WTC11 (cell line): ENCODE results near the gene NID2. TPM values are rescaled to one million over a fixed set of nuclear protein-coding genes. Genes with fewer than 3 reads are reported as not detected.

ENCODE experiments used
- ATAC-seq: fragments of 200-7000 bp; cut with Tn5 transposase; 2 replicates; pipeline ENCODE4 v1.10.0; 2021; ENCODE audit warnings: mild to moderate bottlenecking, moderate library complexity
- CTCF ChIA-PET: fragments of 300-600 bp; sonication (Branson Sonifier 250); formaldehyde crosslinking; loops from one replicate; lab custom pipeline; 2021; ENCODE audit warnings: antibody characterized with exemption; lab: Charles Lee
- POLR2A ChIA-PET: fragments of 350-600 bp; sonication (Branson Sonifier 250); formaldehyde crosslinking; loops from one replicate; lab custom pipeline; 2021; ENCODE audit warnings: antibody characterized with exemption; lab: Charles Lee
- DNase-seq: peaks from one replicate; pipeline ENCODE4 v3.0.0; 2021; ENCODE audit warnings: low spot score
- H3K27ac Mint-ChIP-seq: 2 replicates; pipeline ENCODE4 v1.8.0; 2021; ENCODE audit warnings: mixed read lengths
- H3K27me3 Mint-ChIP-seq: 2 replicates; pipeline ENCODE4 v1.8.0; 2021; ENCODE audit warnings: low read depth, mild to moderate bottlenecking, moderate library complexity, mixed read lengths
- H3K36me3 Mint-ChIP-seq: 2 replicates; pipeline ENCODE4 v1.8.0; 2021; ENCODE audit warnings: mixed read lengths
- H3K4me1 Mint-ChIP-seq: 2 replicates; pipeline ENCODE4 v1.8.0; 2022; ENCODE audit warnings: mixed read lengths
- H3K4me3 Mint-ChIP-seq: 2 replicates; pipeline ENCODE4 v1.8.0; 2021; ENCODE audit warnings: mild to moderate bottlenecking, moderate library complexity, mixed read lengths
- H3K9me3 Mint-ChIP-seq: 2 replicates; pipeline ENCODE4 v1.8.0; 2021; ENCODE audit warnings: mixed read lengths
- ATF2 ChIP-seq: sonication (generic); formaldehyde crosslinking; IDR thresholded peaks from 2 replicates; pipeline ENCODE4 v1.8.1; 2022; ENCODE audit warnings: low read depth, missing genetic modification reagents, borderline replicate concordance
- CTCF ChIP-seq: fragments of 200-600 bp; IDR thresholded peaks from 2 replicates; pipeline ENCODE4 v1.8.0; 2022; ENCODE audit warnings: antibody characterized with exemption
- EMX1 ChIP-seq: fragments of 250-450 bp; sonication (Bioruptor Pico); IDR thresholded peaks from 2 replicates; pipeline ENCODE4 v1.8.0; 2021; ENCODE audit warnings: mild to moderate bottlenecking
- ETV6 ChIP-seq: sonication (generic); formaldehyde crosslinking; IDR thresholded peaks from 2 replicates; pipeline ENCODE4 v1.8.1; 2022; ENCODE audit warnings: mild to moderate bottlenecking, missing genetic modification reagents
- FOXP1 ChIP-seq: sonication (generic); formaldehyde crosslinking; IDR thresholded peaks from 2 replicates; pipeline ENCODE4 v1.8.0; 2022; ENCODE audit warnings: missing genetic modification reagents, mild to moderate bottlenecking, moderate library complexity, borderline replicate concordance
- JAZF1 ChIP-seq: fragments of 250-450 bp; sonication (Bioruptor Pico); IDR thresholded peaks from 2 replicates; pipeline ENCODE4 v1.9.0; 2021; ENCODE audit warnings: moderate library complexity, mild to moderate bottlenecking, inconsistent platforms
- MXD4 ChIP-seq: fragments of 250-450 bp; sonication (Bioruptor Pico); IDR thresholded peaks from 2 replicates; pipeline ENCODE4 v1.8.0; 2021; ENCODE audit warnings: mild to moderate bottlenecking, moderate library complexity, borderline replicate concordance
- NFATC4 ChIP-seq: fragments of 250-450 bp; sonication (Bioruptor Pico); IDR thresholded peaks from 2 replicates; pipeline ENCODE4 v1.9.0; 2021; ENCODE audit warnings: mild to moderate bottlenecking
- OVOL2 ChIP-seq: fragments of 250-450 bp; sonication (Bioruptor Pico); IDR thresholded peaks from 2 replicates; pipeline ENCODE4 v1.9.0; 2021; ENCODE audit warnings: mild to moderate bottlenecking, borderline replicate concordance
- total RNA-seq: library from RNA; stranded (reverse); gene quantifications from 3 replicates; pipeline ENCODE4 v1.2.3, GENCODE V29; 2021
- TF ChIP-seq, protein P1 (sequence below): sonication (generic); formaldehyde crosslinking; IDR thresholded peaks from 2 replicates; pipeline ENCODE4 v1.8.0; 2022; ENCODE audit warnings: missing genetic modification reagents
- TF ChIP-seq, protein P2 (sequence below): sonication (generic); formaldehyde crosslinking; IDR thresholded peaks from 2 replicates; pipeline ENCODE4 v1.8.1; 2022; ENCODE audit warnings: mild to moderate bottlenecking, moderate library complexity, missing genetic modification reagents
- TF ChIP-seq, protein P3 (sequence below): fragments of 250-450 bp; sonication (Bioruptor Pico); IDR thresholded peaks from 2 replicates; pipeline ENCODE4 v1.9.0; 2021; ENCODE audit warnings: mild to moderate bottlenecking

NID2 gene
- total RNA-seq, 1 experiment from 2014 or later, result 5.4 TPM

DNA sequence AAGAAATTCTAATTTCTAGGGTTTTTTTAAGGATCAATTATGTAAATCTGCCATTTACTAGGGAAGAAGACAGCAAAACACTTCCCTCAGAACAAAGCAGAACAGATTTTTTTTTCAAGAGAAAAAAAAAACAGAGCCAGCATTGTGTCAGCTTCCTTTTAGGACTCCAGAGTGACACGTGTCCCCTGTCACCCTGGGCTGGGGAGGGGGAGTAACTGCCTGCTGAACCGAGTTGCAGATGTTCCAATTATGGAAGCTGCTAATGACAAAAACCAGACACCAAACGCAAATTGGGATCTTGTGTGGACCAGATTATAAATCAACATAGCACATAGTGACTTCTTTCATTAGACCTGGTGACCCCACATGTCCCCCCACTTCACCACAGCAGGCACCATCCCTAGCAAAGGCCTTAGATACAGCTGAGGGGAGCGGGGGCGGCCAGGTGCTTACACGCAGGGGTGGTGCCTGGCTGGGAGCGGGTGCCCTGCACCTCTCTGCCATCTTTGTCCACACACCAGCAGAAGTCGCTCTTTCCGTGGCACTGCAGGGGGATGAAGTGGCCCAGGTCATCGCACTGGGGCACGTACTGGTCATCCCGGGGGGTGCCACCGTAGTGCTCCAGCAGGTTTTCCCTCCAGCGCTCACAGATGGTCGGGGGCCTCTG lies 54.1 kb downstream of the NID2 start (continued):
- TF ChIP-seq, protein P1, sequence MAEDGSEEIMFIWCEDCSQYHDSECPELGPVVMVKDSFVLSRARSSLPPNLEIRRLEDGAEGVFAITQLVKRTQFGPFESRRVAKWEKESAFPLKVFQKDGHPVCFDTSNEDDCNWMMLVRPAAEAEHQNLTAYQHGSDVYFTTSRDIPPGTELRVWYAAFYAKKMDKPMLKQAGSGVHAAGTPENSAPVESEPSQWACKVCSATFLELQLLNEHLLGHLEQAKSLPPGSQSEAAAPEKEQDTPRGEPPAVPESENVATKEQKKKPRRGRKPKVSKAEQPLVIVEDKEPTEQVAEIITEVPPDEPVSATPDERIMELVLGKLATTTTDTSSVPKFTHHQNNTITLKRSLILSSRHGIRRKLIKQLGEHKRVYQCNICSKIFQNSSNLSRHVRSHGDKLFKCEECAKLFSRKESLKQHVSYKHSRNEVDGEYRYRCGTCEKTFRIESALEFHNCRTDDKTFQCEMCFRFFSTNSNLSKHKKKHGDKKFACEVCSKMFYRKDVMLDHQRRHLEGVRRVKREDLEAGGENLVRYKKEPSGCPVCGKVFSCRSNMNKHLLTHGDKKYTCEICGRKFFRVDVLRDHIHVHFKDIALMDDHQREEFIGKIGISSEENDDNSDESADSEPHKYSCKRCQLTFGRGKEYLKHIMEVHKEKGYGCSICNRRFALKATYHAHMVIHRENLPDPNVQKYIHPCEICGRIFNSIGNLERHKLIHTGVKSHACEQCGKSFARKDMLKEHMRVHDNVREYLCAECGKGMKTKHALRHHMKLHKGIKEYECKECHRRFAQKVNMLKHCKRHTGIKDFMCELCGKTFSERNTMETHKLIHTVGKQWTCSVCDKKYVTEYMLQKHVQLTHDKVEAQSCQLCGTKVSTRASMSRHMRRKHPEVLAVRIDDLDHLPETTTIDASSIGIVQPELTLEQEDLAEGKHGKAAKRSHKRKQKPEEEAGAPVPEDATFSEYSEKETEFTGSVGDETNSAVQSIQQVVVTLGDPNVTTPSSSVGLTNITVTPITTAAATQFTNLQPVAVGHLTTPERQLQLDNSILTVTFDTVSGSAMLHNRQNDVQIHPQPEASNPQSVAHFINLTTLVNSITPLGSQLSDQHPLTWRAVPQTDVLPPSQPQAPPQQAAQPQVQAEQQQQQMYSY (CRISPR knock-in tag), result no peak
- TF ChIP-seq FOXP1 (no peak), ETV6 (CRISPR knock-in tag) (no peak), NFATC4 (CRISPR knock-in tag) (no peak), OVOL2 (no peak), ATF2 (CRISPR knock-in tag) (no peak), MXD4 (no peak)
- TF ChIP-seq, protein P2, sequence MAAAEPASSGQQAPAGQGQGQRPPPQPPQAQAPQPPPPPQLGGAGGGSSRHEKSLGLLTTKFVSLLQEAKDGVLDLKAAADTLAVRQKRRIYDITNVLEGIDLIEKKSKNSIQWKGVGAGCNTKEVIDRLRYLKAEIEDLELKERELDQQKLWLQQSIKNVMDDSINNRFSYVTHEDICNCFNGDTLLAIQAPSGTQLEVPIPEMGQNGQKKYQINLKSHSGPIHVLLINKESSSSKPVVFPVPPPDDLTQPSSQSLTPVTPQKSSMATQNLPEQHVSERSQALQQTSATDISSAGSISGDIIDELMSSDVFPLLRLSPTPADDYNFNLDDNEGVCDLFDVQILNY (CRISPR knock-in tag), result no peak

GRCh38 chr14:52013984-52014600 lies 54.8 kb downstream of the NID2 start:
- H3K9me3 Mint-ChIP-seq, result no peaks in the 10 kb centered on the region
- H3K4me3 Mint-ChIP-seq, result no peak overlapping the region
- peak overlapping the region; percentile 60; the same call in 1 of the 2 replicates for H3K27ac Mint-ChIP-seq
- H3K4me1 Mint-ChIP-seq, result peaks cover 29% of the 10 kb centered on the region
- TF ChIP-seq JAZF1, result no peak
- TF ChIP-seq CTCF, result peak; percentile 36; the same call in 1 of the 2 replicates
- TF ChIP-seq, protein P3, sequence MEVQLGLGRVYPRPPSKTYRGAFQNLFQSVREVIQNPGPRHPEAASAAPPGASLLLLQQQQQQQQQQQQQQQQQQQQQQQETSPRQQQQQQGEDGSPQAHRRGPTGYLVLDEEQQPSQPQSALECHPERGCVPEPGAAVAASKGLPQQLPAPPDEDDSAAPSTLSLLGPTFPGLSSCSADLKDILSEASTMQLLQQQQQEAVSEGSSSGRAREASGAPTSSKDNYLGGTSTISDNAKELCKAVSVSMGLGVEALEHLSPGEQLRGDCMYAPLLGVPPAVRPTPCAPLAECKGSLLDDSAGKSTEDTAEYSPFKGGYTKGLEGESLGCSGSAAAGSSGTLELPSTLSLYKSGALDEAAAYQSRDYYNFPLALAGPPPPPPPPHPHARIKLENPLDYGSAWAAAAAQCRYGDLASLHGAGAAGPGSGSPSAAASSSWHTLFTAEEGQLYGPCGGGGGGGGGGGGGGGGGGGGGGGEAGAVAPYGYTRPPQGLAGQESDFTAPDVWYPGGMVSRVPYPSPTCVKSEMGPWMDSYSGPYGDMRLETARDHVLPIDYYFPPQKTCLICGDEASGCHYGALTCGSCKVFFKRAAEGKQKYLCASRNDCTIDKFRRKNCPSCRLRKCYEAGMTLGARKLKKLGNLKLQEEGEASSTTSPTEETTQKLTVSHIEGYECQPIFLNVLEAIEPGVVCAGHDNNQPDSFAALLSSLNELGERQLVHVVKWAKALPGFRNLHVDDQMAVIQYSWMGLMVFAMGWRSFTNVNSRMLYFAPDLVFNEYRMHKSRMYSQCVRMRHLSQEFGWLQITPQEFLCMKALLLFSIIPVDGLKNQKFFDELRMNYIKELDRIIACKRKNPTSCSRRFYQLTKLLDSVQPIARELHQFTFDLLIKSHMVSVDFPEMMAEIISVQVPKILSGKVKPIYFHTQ, result 0 out of 2 replicates have a peak, but pooled peaks have one; percentile 19
- 0 out of 2 replicates have a peak, but pooled peaks have one; percentile 54 for TF ChIP-seq EMX1
- no peaks in the 10 kb centered on the region for H3K27me3 Mint-ChIP-seq
- POLR2A ChIA-PET, result interaction anchor here (0.5 kb wide), 1 partner anchor 364 kb away, joined by 3 read pairs; no protein-coding TSS in a partner anchor
- CTCF ChIA-PET, result interaction anchor here (0.6 to 2.9 kb wide), 16 partner anchors 12 to 259 kb away, joined by 3 to 19 read pairs (median 4); partner anchors contain the start of gene NID2
- H3K36me3 Mint-ChIP-seq, result peaks cover 21% of the 10 kb centered on the region
- peak; percentile 57 for DNase-seq
- ATAC-seq, result peak; percentile 72
